GM12878 (cell line): Measurements from ENCODE around the gene CIPC. TPM values are rescaled to one million over a fixed set of nuclear protein-coding genes. Genes with fewer than 3 reads are reported as not detected.

ENCODE experiments used
- ATAC-seq: fragments of 200-7000 bp; cut with Tn5 transposase; 3 replicates; pipeline ENCODE4 v1.9.1; 2020; ENCODE audit warnings: mild to moderate bottlenecking, moderate library complexity
- BruUV-seq: library from RNA; stranded (reverse); fragments of 400-500 nt; replicated peaks from 2 replicates; lab custom pipeline; 2021; lab: Mats Ljungman, UMichigan
- CTCF ChIA-PET: fragments of 300-600 bp; sonication (Branson Sonifier 250); formaldehyde crosslinking; extraction: SDS; loops from one replicate; lab custom pipeline; 2021; ENCODE audit warnings: inconsistent platforms; lab: Yijun Ruan, JAX
- POLR2A ChIA-PET: fragments of 350-600 bp; formaldehyde crosslinking; extraction: SDS; loops from one replicate; lab custom pipeline; 2021; ENCODE audit warnings: inconsistent platforms; lab: Charles Lee
- RAD21 ChIA-PET: fragments of 300-600 bp; sonication (Branson Sonifier 250); formaldehyde crosslinking; loops from one replicate; lab custom pipeline; 2023; ENCODE audit warnings: antibody characterized with exemption; ENCODE audit not compliant: unreplicated experiment; lab: Charles Lee
- SMC1A ChIA-PET: fragments of 300-600 bp; sonication (Branson Sonifier 250); formaldehyde crosslinking; loops from one replicate; lab custom pipeline; 2023; ENCODE audit not compliant: unreplicated experiment, uncharacterized antibody; lab: Charles Lee
- DNase-seq: peaks from one replicate; pipeline ENCODE4 v3.0.0-alpha.2; 2011; ENCODE audit warnings: low read depth, low spot score
- FAIRE-seq: peaks from 3 replicates; lab custom pipeline; 2011; peaks lifted over from hg19 to GRCh38; lab: Jason Lieb, UNC
- H2AFZ ChIP-seq: 2 replicates; pipeline ENCODE4 v1.6.0; 2011; ENCODE audit warnings: low read depth, low read length, control low read depth; ENCODE audit not compliant: control insufficient read depth
- H3K27ac ChIP-seq: 2 replicates; pipeline ENCODE4 v1.5.1; 2011; ENCODE audit warnings: control low read depth; ENCODE audit not compliant: control insufficient read depth, insufficient read depth
- H3K27me3 ChIP-seq, 2 experiments: replicated peaks in 1 of 2; 2 replicates each; pipeline versions ENCODE4 v1.6.0 to v1.6.1; 2011; ENCODE audit warnings: low read length in 1 of 2; ENCODE audit not compliant: control insufficient read depth in 2 of 2, insufficient read depth in 2 of 2
- H3K36me3 ChIP-seq, 2 experiments: 2 replicates each; pipeline ENCODE4 v1.5.1; 2011; ENCODE audit warnings: low read length in 1 of 2; ENCODE audit not compliant: control insufficient read depth in 2 of 2, insufficient read depth in 2 of 2
- H3K4me1 ChIP-seq: 2 replicates; pipeline ENCODE4 v1.6.1; 2011; ENCODE audit warnings: mild to moderate bottlenecking, low read length, moderate library complexity, mixed read lengths; ENCODE audit not compliant: control insufficient read depth, insufficient read depth
- H3K4me2 ChIP-seq: 2 replicates; pipeline ENCODE4 v1.6.0; 2011; ENCODE audit warnings: control low read depth; ENCODE audit not compliant: control insufficient read depth, insufficient read depth
- H3K4me3 ChIP-seq: fragments of 200-600 bp; sonication (generic); 2 replicates; pipeline ENCODE4 v1.5.1; 2016
- H3K79me2 ChIP-seq: 2 replicates; pipeline ENCODE4 v1.6.0; 2011; ENCODE audit warnings: low read length; ENCODE audit not compliant: control insufficient read depth, insufficient read depth
- H3K9ac ChIP-seq: 2 replicates; pipeline ENCODE4 v1.8.0; 2011; ENCODE audit warnings: low read length, control low read depth, mixed read lengths; ENCODE audit not compliant: control insufficient read depth, insufficient read depth
- H3K9me3 ChIP-seq: replicated peaks from 3 replicates; pipeline ENCODE4 v1.5.1; 2011; ENCODE audit warnings: mild to moderate bottlenecking, low read length; ENCODE audit not compliant: control insufficient read depth, insufficient read depth
- H4K20me1 ChIP-seq: 2 replicates; pipeline ENCODE4 v1.6.0; 2011; ENCODE audit not compliant: control insufficient read depth, insufficient read depth
- BCL11A ChIP-seq: IDR thresholded peaks from 2 replicates; pipeline ENCODE4 v1.6.1; 2011; ENCODE audit warnings: low read depth, low read length
- E2F8 ChIP-seq: fragments of 450-650 bp; IDR thresholded peaks from 2 replicates; pipeline ENCODE4 v1.6.1; 2018; ENCODE audit warnings: mild to moderate bottlenecking, low read depth, moderate library complexity; ENCODE audit not compliant: partially characterized antibody
- ELK1 ChIP-seq: IDR thresholded peaks from 2 replicates; pipeline ENCODE4 v1.6.1; 2012; ENCODE audit warnings: low read depth, low read length, improper control_type of control experiment
- PAX8 ChIP-seq: fragments of 450-650 bp; IDR thresholded peaks from 2 replicates; pipeline ENCODE4 v1.6.1; 2017; ENCODE audit warnings: mild to moderate bottlenecking, moderate library complexity
- POLR2AphosphoS2 ChIP-seq: IDR thresholded peaks from 2 replicates; pipeline ENCODE4 v1.6.1; 2011; ENCODE audit warnings: low read depth, mild to moderate bottlenecking, low read length, improper control_type of control experiment, moderate library complexity
- REST ChIP-seq: IDR thresholded peaks from 2 replicates; pipeline ENCODE4 v1.6.1; 2012; ENCODE audit warnings: mild to moderate bottlenecking, low read depth, low read length
- SPI1 ChIP-seq: IDR thresholded peaks from 2 replicates; pipeline ENCODE4 v1.6.1; 2011; ENCODE audit warnings: low read depth, mild to moderate bottlenecking, low read length, moderate library complexity, borderline replicate concordance; ENCODE audit not compliant: insufficient read depth
- TCF3 ChIP-seq: IDR thresholded peaks from 2 replicates; pipeline ENCODE4 v1.6.1; 2012; ENCODE audit warnings: low read depth, mild to moderate bottlenecking, low read length, borderline replicate concordance; ENCODE audit not compliant: insufficient read depth
- ZBTB33 ChIP-seq: fragments of 450-650 bp; IDR thresholded peaks from 2 replicates; pipeline ENCODE4 v1.6.1; 2017; ENCODE audit warnings: mild to moderate bottlenecking
- WGBS: methylation state at CpG from one replicate; pipeline ENCODE4 v1.1.6; 2016; ENCODE audit warnings: low lambda C conversion rate; ENCODE audit not compliant: insufficient replicate concordance, insufficient coverage; ENCODE audit errors: missing lambda C conversion rate; 5-methylcytosine and 5-hydroxymethylcytosine counted together
- in situ Hi-C: fragments of 300-500 bp; cut with MboI; formaldehyde crosslinking; loops from 9 replicates; pipeline ENCODE4 v1.14.3; 2018; ENCODE audit warnings: mixed read lengths
- intact Hi-C: fragments of 100-400 bp; cut with micrococcal nuclease; formaldehyde crosslinking; loops from one replicate; pipeline ENCODE4 v1.14.2; 2022; ENCODE audit not compliant: unreplicated experiment
- polyA plus RNA-seq, 11 experiments: library from polyadenylated mRNA; depleted of rRNA in 4 of 11; unstranded in 6 of 11; stranded (reverse) in 5 of 11; fragments of >200 nt; fragmentation: Nextera tagmentation in 4 of 11; fragmentation: Illumina TruSeq in 1 of 11; extraction: Ambion mirVana in 4 of 11; extraction: Trizol in 1 of 11; gene quantifications; 1 replicate in 1 of 11; 2 replicates in 10 of 11; pipeline versions ENCODE4 v1.2.1 to v1.2.3, GENCODE V29; 2011 to 2016; ENCODE audit warnings: inconsistent platforms in 2 of 11, missing spikeins in 2 of 11, low read depth in 1 of 11
- total RNA-seq, 4 experiments: library from RNA; depleted of rRNA in 3 of 4; stranded (reverse); fragments of >200 nt in 3 of 4; fragmentation: Illumina TruSeq in 1 of 4; extraction: Trizol in 1 of 4; gene quantifications; 2 replicates each; pipeline versions ENCODE4 v1.2.1 to v1.2.3, GENCODE V29; 2013 to 2021

CIPC gene
- total and polyA plus RNA-seq, 10 of the 15 experiments (the other 5 are each of a cell fraction or from before 2014, with no cell fraction given): 5.6 to 29.5 (median 16.5) TPM

GRCh38 chr14:77144412-77145115 lies 46.5 kb downstream of the CIPC start (continued):
- no peak for TF ChIP-seq ELK1
- TF ChIP-seq PAX8: no peak
- TF ChIP-seq TCF3: no peak
- TF ChIP-seq BCL11A: no peak
- no peak for TF ChIP-seq E2F8

GRCh38 chr14:77145975-77146740 lies 48.1 kb downstream of the CIPC start:
- H3K27me3 ChIP-seq: peaks cover 7 to 12% of the 10 kb centered on the region in 2 experiments
- no peaks in the 10 kb centered on the region for H3K4me1 ChIP-seq
- DNase-seq: no peak
- no peak overlapping the region for H3K4me3 ChIP-seq
- no peak overlapping the region for H2AFZ ChIP-seq
- ChIA-PET RAD21 (interaction anchor here (0.7 to 1.2 kb wide), 2 partner anchors 67 to 71 kb away, joined by 3 to 5 read pairs; no protein-coding TSS in a partner anchor), CTCF (interaction anchor here (0.6 to 1.9 kb wide), 6 partner anchors 10 to 170 kb away, joined by 3 to 5 read pairs (median 4); no protein-coding TSS in a partner anchor), POLR2A (no interaction called here), SMC1A (interaction anchor here (0.7 kb wide), 1 partner anchor 75 kb away, joined by 3 read pairs; no protein-coding TSS in a partner anchor)
- H4K20me1 ChIP-seq: no peaks in the 10 kb centered on the region
- intact Hi-C loops (no loop called here), in situ Hi-C loops (no loop called here)
- H3K9me3 ChIP-seq: no peaks in the 10 kb centered on the region
- BruUV-seq: no TSS peak
- H3K4me2 ChIP-seq: no peak overlapping the region
- no peaks in the 10 kb centered on the region for H3K79me2 ChIP-seq
- 9% methylated on average over 10 of the region's 10 CpGs for WGBS
- FAIRE-seq: no peak
- no peaks in the 10 kb centered on the region for H3K36me3 ChIP-seq
- H3K9ac ChIP-seq: no peak overlapping the region
- H3K27ac ChIP-seq: no peak overlapping the region
- ATAC-seq: no peak
- no peak for TF ChIP-seq ZBTB33
- TF ChIP-seq REST: no peak
- TF ChIP-seq SPI1: no peak
- TF ChIP-seq POLR2AphosphoS2: no peak
